ENCODE results near the gene MAP10.

Gene MAP10

DNA sequence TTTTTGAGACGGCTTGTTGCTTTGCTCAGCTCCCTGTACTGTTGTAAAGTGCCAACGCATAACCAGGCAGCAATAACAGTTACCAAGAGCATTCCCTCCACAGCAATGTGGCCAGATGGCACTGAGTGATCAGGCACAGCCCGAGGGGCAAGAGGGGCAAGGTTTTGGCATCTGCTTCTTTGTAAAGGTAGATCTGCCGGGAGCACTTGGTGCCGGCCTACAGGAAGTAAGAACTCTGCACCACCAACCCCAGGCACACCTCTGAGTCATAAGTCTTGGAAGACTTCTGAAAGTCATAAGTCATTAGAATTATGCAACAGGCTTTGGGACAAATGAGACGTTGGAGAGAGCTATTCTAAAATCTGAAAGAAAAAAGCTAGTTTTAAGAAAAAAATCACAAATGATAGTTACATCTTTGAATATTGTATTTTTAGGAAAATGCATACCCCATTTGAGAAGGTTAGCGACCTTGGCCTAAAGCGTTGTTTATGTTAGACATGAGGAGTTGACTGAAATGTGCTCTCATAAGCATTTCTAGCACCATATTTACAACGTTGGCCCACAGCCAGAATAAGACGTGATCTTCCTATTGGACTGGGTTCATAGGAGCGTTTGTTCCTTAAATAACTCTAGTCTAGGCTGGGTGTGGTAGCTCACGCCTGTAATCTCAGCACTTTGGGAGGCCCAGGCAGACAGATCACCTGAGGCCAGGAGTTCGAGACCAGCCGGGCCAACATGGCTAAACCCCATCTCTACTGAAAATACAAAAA lies 37.7 kb upstream of the MAP10 start:
- Histone ChIP-seq H2AFZ (ENCODE audit: low read length) (no peak overlapping the region), H3K4me1 (ENCODE audit: insufficient read depth, low read length, severe bottlenecking) (no peaks in the 10 kb centered on the region), H3K9ac (ENCODE audit: low read length) (no peak overlapping the region)

DNA sequence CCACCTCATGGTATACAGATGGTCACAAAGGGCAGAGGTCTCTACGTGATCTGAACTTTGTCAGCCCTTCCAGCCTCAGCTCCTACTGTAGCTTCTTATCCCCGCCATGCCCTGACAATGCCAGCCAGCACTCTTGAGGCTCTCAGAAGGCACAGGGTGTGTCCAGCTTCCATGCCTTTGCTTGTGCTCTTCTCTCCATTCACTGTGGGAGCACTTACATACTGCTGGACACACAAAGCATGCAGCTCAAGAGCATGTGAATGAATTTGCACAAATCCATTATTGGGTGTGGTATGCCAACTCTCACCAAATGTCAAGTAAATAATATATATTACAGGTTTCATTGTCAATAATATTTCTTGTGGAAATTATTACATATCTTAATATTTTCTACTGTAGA lies 36.4 kb upstream of the MAP10 start:
- Histone ChIP-seq H3K4me3 (ENCODE audit: low read depth, low read length, poor library complexity, severe bottlenecking) (no peak overlapping the region), H3K9ac (ENCODE audit: low read length) (no peak overlapping the region), H3K79me2 (ENCODE audit: insufficient read depth, low read length) (no peaks in the 10 kb centered on the region), H3K36me3 (ENCODE audit: insufficient read depth, low read length) (no peaks in the 10 kb centered on the region), H3F3A (ENCODE audit: insufficient read depth, low read length) (no peaks in the 10 kb centered on the region), H3K4me1 (ENCODE audit: insufficient read depth, low read length, severe bottlenecking) (no peaks in the 10 kb centered on the region), H3K27ac (ENCODE audit: low read depth, low read length, poor library complexity, severe bottlenecking) (no peak overlapping the region), H3K9me2 (ENCODE audit: low read depth, low read length) (no peaks in the 10 kb centered on the region), H3K9me3 (ENCODE audit: low read length) (no peaks in the 10 kb centered on the region), H2AFZ (ENCODE audit: low read length) (no peak overlapping the region), H4K20me1 (ENCODE audit: insufficient read depth, low read length) (no peaks in the 10 kb centered on the region), H3K4me2 (ENCODE audit: low read length) (no peak overlapping the region), H3K27me3 (ENCODE audit: insufficient read depth, low read length) (no peaks in the 10 kb centered on the region)
- TF ChIP-seq, protein P1, sequence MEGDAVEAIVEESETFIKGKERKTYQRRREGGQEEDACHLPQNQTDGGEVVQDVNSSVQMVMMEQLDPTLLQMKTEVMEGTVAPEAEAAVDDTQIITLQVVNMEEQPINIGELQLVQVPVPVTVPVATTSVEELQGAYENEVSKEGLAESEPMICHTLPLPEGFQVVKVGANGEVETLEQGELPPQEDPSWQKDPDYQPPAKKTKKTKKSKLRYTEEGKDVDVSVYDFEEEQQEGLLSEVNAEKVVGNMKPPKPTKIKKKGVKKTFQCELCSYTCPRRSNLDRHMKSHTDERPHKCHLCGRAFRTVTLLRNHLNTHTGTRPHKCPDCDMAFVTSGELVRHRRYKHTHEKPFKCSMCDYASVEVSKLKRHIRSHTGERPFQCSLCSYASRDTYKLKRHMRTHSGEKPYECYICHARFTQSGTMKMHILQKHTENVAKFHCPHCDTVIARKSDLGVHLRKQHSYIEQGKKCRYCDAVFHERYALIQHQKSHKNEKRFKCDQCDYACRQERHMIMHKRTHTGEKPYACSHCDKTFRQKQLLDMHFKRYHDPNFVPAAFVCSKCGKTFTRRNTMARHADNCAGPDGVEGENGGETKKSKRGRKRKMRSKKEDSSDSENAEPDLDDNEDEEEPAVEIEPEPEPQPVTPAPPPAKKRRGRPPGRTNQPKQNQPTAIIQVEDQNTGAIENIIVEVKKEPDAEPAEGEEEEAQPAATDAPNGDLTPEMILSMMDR (IDR thresholded peaks at IDR 0.05; ENCODE audit: low read length), result no peak
- no peak for TF ChIP-seq EZH2 (IDR thresholded peaks at IDR 0.05; ENCODE audit: borderline replicate concordance, low read length)

More for the DNA sequence above, 37.7 kb upstream of the MAP10 start:
- Histone ChIP-seq H3K27me3 (ENCODE audit: insufficient read depth, low read length) (no peaks in the 10 kb centered on the region), H3K27ac (ENCODE audit: low read depth, low read length, poor library complexity, severe bottlenecking) (no peak overlapping the region), H3K4me3 (ENCODE audit: low read depth, low read length, poor library complexity, severe bottlenecking) (no peak overlapping the region), H3K79me2 (ENCODE audit: insufficient read depth, low read length) (no peaks in the 10 kb centered on the region), H4K20me1 (ENCODE audit: insufficient read depth, low read length) (no peaks in the 10 kb centered on the region), H3K9me3 (ENCODE audit: low read length) (no peaks in the 10 kb centered on the region), H3K9me2 (ENCODE audit: low read depth, low read length) (no peaks in the 10 kb centered on the region), H3K4me2 (ENCODE audit: low read length) (no peak overlapping the region), H3K36me3 (ENCODE audit: insufficient read depth, low read length) (no peaks in the 10 kb centered on the region), H3F3A (ENCODE audit: insufficient read depth, low read length) (no peaks in the 10 kb centered on the region)
- no peak for TF ChIP-seq EZH2 (IDR thresholded peaks at IDR 0.05; ENCODE audit: borderline replicate concordance, low read length)
- TF ChIP-seq, protein P1 (IDR thresholded peaks at IDR 0.05; ENCODE audit: low read length), result no peak

GRCh38 chr1:232769733-232770132 lies 35.5 kb upstream of the MAP10 start:
- no peaks in the 10 kb centered on the region for H4K20me1 ChIP-seq (ENCODE audit: insufficient read depth, low read length)
- no peaks in the 10 kb centered on the region for H3K9me2 ChIP-seq (ENCODE audit: low read depth, low read length)
- H3K36me3 ChIP-seq (ENCODE audit: insufficient read depth, low read length), result no peaks in the 10 kb centered on the region
- H3K4me1 ChIP-seq (ENCODE audit: insufficient read depth, low read length, severe bottlenecking), result no peaks in the 10 kb centered on the region
- H3K9me3 ChIP-seq (ENCODE audit: low read length), result no peaks in the 10 kb centered on the region
- no peak for TF ChIP-seq EZH2 (IDR thresholded peaks at IDR 0.05; ENCODE audit: borderline replicate concordance, low read length)
- TF ChIP-seq, protein P1 (IDR thresholded peaks at IDR 0.05; ENCODE audit: low read length), result no peak
- no peaks in the 10 kb centered on the region for H3F3A ChIP-seq (ENCODE audit: insufficient read depth, low read length)
- H3K27ac ChIP-seq (ENCODE audit: low read depth, low read length, poor library complexity, severe bottlenecking), result no peak overlapping the region
- no peak overlapping the region for H3K4me3 ChIP-seq (ENCODE audit: low read depth, low read length, poor library complexity, severe bottlenecking)
- no peak overlapping the region for H3K4me2 ChIP-seq (ENCODE audit: low read length)
- no peak overlapping the region for H3K9ac ChIP-seq (ENCODE audit: low read length)
- H2AFZ ChIP-seq (ENCODE audit: low read length), result no peak overlapping the region
- no peaks in the 10 kb centered on the region for H3K27me3 ChIP-seq (ENCODE audit: insufficient read depth, low read length)
- H3K79me2 ChIP-seq (ENCODE audit: insufficient read depth, low read length), result no peaks in the 10 kb centered on the region
